ENCODE data around the gene APOC3.

DNA sequence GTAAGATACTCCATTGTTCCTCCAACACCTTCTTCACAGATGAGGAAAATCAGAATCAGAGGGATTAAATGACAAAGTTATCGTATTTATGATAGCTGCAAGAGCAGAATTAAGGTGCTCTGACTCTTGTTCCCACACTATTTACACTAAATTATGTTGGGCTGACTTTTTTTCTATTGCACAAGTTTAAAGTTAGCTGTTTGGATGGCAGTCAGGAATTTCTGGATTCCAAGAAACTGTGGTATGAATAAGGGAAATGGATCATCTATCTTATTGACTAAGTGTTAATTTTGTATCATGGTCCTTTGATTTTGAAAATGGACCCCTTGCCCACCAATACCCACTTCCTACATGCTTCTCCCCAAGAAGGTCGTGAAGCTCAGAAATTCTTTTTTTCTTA lies 27.6 kb downstream of the APOC3 start:
- TF ChIP-seq, protein P1, sequence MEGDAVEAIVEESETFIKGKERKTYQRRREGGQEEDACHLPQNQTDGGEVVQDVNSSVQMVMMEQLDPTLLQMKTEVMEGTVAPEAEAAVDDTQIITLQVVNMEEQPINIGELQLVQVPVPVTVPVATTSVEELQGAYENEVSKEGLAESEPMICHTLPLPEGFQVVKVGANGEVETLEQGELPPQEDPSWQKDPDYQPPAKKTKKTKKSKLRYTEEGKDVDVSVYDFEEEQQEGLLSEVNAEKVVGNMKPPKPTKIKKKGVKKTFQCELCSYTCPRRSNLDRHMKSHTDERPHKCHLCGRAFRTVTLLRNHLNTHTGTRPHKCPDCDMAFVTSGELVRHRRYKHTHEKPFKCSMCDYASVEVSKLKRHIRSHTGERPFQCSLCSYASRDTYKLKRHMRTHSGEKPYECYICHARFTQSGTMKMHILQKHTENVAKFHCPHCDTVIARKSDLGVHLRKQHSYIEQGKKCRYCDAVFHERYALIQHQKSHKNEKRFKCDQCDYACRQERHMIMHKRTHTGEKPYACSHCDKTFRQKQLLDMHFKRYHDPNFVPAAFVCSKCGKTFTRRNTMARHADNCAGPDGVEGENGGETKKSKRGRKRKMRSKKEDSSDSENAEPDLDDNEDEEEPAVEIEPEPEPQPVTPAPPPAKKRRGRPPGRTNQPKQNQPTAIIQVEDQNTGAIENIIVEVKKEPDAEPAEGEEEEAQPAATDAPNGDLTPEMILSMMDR (IDR thresholded peaks at IDR 0.05; ENCODE audit: low read depth, low read length) = no peak
- TF ChIP-seq EZH2phosphoT487 (IDR thresholded peaks at IDR 0.05; ENCODE audit: low read depth) = no peak
